HG03025 (cell line): Measurements from ENCODE around the gene ATP9B.
"Not testable (repeated sequence)": the region's sequence is repeated elsewhere in the genome, so short reads cannot be mapped to it uniquely, and the experiment has no call there.

Source experiments
- ATAC-seq: cut with Tn5 transposase; IDR thresholded peaks from one replicate; pipeline ENCODE4 v1.9.1; 2021; ENCODE audit warnings: mild to moderate bottlenecking, moderate library complexity; ENCODE audit not compliant: unreplicated experiment, low FRiP score

ATP9B gene

GRCh38 chr18:79352432-79352831 lies 283.2 kb downstream of the ATP9B start:
- no peak for ATAC-seq

DNA sequence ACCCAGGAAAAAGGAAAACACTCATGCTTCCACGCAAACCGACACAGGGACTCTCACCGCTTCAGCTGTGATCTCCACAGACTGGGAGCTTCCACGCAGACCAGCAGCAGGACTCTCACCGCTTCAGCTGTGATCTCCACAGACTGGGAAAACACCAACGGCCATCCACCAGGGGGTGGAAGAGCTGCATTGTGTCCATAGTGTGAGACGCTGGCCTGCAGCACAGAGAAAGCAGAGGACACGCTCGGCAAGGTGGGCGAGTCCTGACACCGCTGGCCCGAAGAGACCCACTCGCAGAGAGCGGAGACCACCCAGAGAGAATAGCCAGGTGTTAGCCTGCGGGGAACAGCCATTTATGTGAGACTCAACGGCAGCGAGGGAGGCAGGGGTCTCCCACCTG lies 284.1 kb downstream of the ATP9B start:
- no peak for ATAC-seq

DNA sequence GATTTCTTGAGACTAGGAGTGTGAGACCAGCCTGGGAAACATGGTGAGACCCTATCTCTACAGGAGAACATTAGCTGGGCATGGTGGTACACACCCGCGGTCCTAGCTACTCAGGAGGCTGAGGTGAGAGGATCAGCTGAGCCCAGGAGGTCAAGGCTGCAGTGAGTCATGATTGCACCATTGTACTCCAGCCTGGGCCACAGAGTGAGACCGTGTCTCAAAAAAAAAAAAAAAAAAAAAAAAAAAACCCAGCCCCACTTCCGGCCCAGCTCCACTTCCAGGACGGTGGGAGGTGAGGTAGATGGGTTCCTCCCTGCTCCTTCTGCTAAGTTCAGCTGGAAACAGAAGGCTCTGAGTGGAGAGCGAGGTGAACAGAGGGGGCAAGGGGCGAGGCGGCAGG lies 285.2 kb downstream of the ATP9B start:
- no peak for ATAC-seq

DNA sequence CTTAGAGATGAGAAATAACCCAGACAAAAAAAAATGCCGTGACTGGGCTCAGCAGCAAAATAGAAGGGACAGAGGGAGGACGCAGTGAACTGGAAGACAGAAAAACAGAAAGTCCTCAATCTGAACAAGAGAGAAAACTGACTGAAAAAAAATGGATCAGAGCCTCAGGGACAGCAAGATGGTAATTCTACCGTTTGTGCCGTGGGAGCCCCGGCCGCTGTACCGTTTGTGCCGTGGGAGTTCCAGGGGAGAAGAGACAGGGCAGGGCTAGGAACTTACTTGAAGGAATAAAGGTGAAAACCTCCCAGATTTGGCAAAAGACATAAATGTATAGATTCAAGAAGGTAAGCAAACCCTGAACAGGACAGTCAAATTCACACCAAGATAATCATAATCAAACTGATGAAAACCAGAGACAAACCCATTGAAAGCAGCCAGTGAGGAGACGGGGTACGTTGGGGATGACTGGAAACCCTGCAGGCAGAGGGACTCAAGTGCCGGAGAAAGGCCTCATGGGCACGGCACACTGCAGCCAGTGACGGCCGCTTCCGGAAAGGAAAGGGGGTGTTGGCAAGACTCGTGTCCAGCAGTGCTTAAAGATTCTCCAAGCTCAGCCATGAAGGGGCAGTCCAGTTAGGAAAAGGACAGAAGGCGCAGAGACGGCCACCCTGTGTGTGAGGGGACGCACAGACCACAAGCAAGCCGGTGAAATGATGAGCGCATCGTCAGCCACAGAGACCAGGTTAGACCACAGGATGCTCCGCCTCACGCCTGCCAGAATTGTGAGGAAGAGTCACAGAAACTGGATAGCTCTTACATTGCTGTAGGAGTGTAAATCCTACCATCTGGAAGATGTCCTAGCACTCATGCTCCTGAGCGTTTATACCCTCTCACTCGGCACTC lies 286.5 kb downstream of the ATP9B start:
- no peak for ATAC-seq

GRCh38 chr18:79356435-79356834 lies 287.2 kb downstream of the ATP9B start:
- ATAC-seq = peak; percentile 69

GRCh38 chr18:79360933-79361332 lies 291.7 kb downstream of the ATP9B start:
- ATAC-seq = no peak

- ATAC-seq = no peak
Observed at GRCh38 chr18:79361766-79362522, 292.8 kb downstream of the ATP9B start.

DNA sequence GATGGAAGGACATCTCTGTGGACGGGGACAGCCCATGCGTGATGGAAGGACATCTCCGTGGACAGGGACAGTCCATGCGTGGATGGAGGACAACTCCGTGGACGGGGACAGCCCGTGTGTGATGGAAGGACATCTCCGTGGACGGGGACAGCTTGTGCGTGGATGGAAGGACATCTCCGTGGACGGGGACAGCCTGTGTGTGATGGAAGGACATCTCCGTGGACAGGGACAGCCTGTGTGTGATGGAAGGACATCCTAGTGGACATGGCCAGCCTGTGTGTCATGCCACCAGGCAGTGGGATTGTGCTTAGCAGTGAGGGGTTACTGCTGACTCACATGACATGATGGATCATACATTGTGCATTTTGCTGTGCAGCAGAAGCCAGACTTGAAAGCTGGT lies 296.5 kb downstream of the ATP9B start:
- no peak for ATAC-seq

DNA sequence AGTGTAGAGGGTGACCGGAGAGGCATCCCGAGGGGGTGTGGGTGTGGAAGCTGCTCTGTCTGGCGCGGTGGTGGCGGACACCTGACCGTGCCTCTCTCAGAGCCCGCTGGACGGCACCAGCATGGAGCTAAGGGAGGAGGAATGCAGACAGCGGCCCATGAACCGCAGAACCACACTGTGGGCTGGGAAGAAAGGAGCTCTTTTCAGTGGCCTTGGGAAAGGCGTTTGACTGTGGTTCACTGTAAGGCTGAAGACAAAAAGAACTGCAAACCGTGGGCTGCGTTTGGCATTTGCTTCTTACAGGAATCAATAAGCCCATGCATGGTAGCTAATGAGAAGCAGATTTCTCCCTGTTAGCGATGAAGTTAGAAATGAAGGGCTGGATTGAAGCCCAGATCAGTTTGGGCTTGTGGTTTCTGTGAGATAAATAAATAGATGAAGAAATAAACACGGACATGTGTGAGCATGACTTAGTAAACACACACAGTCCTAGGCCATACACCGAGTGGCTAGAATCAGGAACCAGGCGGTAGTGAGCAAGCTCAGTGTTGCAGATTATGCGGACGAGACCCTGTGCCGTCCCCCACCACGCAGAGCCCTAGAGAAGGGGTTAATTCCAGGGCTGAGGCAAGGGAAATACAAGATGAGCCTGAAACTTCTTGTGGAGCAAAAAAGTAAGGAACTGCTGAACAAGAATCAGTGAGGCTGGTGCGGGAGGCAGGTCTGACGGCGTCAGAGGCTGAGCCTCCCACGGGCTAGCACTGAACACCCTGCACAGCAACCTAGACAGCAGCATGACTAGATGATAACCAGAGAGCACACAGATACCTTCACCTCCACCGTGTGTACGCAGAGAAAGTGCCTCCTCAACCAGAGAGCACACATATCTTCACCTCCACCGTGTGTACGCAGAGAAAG lies 297.2 kb downstream of the ATP9B start:
- ATAC-seq = no peak

- no peak for ATAC-seq
Observed at GRCh38 chr18:79367480-79367879, 298.3 kb downstream of the ATP9B start.

- ATAC-seq = no peak
Observed at GRCh38 chr18:79367989-79368388, 298.8 kb downstream of the ATP9B start.

DNA sequence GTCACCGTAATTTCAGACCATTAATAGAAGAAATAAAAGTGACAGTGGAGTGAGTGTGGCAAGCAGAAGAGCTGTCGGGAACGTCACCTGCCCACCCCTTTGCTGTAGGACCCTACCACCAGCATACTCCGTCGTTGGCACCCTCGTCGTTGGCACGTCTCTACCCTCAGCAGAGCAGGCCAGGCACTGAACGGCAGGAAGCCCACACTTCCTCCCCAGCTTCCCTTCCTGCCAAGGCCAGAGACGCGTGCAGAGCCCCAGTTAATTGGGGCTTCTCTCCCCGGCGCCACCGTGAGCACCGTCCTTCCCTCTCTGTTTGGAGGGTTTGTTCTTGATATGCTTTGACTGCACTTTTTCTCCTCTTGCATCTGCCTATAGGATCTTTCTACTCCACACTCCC lies 299.5 kb downstream of the ATP9B start:
- no peak for ATAC-seq

DNA sequence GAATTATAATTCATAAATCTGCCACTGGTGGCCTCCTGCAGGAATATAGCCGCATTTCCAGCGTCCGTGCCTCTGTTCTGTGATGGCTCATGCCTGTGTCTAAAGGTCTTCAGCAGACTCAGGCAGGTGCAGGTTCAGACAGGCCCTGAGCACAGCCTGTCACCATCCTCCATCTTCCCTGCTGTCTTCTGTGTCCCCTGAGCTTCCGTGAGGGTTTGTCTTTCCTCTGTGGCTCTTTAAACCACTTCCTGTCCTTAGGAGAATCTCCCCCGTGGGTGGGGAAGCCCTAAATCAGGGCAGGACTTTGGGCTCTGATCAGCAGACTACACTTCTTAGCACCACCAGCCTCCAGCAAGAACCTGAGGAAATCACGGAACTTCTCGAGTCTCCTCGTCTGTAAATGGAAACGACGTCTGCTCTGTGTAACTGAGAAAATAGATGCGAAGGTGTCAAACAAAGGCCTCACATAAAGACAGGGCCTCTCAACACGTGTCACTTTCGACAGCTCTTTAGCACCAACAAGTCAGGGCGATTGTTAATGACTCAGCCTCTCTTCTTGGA lies 302.4 kb downstream of the ATP9B start:
- no peak for ATAC-seq

- no peak for ATAC-seq
Observed at GRCh38 chr18:79372461-79372860, 303.3 kb downstream of the ATP9B start.

- no peak for ATAC-seq
Observed at GRCh38 chr18:79372991-79373390, 303.8 kb downstream of the ATP9B start.

DNA sequence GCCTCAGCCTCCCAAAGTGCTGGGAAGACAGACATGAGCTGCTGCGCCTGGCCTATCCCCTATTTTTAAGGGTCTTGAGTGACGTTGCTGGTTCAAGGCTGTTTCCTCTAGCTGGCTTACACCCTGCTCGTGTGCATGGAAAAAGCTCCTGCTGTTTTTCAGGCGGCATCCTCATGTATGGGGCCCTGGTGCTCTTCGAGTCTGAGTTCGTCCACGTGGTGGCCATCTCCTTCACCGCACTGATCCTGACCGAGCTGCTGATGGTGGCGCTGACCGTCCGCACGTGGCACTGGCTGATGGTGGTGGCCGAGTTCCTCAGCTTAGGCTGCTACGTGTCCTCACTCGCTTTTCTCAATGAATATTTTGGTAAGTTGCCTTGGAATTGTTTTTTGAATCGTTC lies 304.5 kb downstream of the ATP9B start:
- no peak for ATAC-seq

DNA sequence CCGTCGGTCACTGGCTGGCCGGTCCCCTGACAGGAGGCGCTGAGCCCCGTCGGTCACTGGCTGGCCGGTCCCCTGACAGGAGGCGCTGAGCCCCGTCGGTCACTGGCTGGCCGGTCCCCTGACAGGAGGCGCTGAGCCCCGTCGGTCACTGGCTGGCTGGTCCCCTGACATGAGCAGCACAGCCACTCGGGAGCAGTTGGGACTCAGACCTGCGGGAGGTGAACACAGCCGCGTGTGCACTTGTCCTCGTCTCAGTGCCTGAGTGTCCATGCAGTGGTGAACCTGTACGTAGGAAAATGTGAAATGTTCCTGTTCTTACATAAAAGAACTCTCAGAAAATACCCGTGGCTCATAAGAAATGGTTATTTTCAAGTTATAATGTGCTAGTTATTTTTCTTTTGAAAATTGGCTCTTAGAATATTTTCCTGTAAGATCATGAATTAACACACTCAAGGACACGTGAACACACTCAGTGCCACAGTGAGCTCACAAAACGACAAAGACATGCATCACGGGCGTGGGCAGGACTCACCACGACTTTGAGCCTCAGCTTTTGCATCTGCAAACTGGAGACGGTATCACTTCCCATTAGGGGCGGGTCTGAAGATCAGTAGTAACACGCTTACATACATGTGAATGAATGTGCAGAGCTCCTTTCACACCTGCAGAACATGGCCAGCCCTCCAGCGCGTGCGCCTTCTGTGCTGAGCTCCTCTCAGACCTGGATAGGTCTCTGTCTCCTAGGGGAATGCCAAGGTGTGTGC lies 305.4 kb downstream of the ATP9B start:
- ATAC-seq = peak; percentile 87

DNA sequence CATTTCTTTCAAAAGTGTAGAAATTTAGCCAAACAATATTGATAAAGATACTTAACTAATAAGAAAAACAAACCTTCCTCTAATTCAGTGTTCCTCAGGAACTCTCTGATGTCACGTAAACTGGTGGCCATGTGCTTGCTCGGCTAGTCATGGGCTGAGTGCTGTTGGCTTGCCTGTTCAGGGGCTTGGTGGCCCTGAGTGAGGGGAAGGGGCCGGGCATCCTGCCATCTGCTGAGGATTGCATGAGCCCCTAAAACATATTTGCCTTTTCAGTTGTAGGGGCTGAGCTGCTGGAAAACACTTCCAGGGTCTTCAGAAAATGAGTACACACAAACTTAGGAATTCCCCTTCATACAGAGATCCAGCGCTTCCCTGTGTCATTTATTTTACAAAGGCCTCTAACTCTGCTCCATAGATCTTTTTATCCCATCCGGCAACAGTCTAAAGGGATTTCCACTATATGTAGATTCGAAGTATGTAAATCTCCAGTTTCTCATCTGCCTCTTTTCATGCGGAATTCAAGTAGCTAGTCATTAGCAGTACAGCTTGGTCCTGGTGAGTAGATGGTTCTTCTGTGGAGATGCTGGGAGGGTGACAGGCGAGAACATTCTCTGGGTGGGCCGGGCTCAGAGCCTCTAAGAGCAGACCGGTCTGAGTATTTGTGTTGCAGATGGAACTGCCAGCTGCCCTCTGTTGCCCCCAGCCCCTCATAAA lies 306.4 kb downstream of the ATP9B start:
- ATAC-seq = no peak

- not testable (repeated sequence) for ATAC-seq
Observed at GRCh38 chr18:79376661-79377060, 307.5 kb downstream of the ATP9B start.
